GM12875 (cell line): ENCODE data around the gene TEDC2.
A peak's percentile ranks its signal among the peaks of the same experiment; 100 is the strongest.
"Not testable (repeated sequence)": the region's sequence is repeated elsewhere in the genome, so short reads cannot be mapped to it uniquely, and the experiment has no call there.

ENCODE experiments used
- H3K4me3 ChIP-seq: one replicate; pipeline ENCODE4 v1.5.1; 2011; ENCODE audit warnings: low read depth, low read length, control low read depth
- TF ChIP-seq, protein P1 (sequence below): IDR thresholded peaks from 2 replicates; pipeline ENCODE4 v1.5.1; 2011; ENCODE audit warnings: low read depth, mild to moderate bottlenecking, control low read depth, inconsistent platforms, low read length, moderate library complexity, borderline replicate concordance; ENCODE audit not compliant: insufficient read depth

TEDC2 gene

DNA sequence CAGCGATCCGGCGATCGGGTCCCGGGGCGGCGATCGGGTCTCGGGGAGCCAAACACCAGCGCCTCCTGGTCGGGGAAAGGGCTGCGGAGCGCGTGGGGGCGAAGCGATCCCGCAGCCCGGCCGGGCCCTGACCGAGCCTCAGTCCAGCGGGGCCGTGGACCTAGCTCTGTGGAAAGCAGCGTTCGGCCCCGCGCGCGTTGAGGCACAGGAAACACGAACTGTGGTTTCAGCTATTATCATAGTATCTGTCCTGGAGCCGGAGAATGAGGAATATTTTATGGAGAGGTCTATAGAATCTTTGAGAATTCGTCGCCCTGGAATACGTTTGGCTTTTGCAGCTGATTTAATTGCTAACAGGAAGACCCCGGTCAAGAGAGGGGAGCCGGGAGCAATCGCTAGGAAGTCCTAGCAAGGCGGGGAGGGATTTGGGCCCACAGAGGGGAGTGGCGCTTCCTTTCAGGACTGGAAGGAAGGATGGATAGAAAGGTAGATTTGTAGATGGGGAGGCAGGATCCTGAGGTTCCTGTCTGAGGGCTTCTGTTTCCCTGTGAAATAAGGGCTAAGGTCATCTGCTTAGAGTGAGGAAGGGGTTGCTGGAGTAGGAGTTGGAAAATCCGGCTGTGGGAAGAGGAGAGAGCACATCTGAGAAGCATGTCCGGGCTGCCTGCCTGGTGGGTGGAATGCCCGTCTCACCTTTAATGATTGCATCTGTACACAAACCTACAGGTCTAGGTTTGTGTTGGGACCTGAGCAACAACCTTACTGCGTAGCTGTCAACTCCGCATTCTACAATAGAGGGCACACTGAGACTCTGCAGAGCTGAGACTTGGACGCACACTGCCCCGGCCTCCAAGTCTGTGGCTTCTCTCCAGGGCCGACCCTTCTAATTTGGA lies 29.9 kb upstream of the TEDC2 start:
- H3K4me3 ChIP-seq, result peak overlapping the region; percentile 94
- TF ChIP-seq, protein P1, sequence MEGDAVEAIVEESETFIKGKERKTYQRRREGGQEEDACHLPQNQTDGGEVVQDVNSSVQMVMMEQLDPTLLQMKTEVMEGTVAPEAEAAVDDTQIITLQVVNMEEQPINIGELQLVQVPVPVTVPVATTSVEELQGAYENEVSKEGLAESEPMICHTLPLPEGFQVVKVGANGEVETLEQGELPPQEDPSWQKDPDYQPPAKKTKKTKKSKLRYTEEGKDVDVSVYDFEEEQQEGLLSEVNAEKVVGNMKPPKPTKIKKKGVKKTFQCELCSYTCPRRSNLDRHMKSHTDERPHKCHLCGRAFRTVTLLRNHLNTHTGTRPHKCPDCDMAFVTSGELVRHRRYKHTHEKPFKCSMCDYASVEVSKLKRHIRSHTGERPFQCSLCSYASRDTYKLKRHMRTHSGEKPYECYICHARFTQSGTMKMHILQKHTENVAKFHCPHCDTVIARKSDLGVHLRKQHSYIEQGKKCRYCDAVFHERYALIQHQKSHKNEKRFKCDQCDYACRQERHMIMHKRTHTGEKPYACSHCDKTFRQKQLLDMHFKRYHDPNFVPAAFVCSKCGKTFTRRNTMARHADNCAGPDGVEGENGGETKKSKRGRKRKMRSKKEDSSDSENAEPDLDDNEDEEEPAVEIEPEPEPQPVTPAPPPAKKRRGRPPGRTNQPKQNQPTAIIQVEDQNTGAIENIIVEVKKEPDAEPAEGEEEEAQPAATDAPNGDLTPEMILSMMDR, result peak; percentile 25; the same call in 1 of the 2 replicates

DNA sequence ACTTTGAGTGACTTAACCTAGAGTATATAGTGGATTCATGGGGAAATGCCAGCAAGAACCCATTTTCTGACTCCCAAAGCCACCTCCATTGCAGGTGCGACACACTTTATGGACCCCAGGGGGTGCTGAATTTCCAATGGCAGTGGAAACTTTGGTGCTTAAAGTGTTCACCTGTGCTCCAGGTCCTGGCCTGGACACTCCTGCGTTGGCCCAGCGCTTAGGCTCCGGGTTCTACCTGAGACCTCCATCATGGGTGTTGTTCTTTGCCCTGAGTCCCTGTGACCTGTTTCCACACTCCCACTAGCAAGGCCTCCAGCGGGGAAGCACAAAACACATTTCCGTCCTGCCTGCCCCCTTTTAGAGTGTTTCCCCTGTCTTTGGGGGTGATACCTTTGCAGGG lies 27.6 kb upstream of the TEDC2 start:
- TF ChIP-seq, protein P1, result no peak; the same call in 1 of the 2 replicates
- H3K4me3 ChIP-seq, result no peak overlapping the region

DNA sequence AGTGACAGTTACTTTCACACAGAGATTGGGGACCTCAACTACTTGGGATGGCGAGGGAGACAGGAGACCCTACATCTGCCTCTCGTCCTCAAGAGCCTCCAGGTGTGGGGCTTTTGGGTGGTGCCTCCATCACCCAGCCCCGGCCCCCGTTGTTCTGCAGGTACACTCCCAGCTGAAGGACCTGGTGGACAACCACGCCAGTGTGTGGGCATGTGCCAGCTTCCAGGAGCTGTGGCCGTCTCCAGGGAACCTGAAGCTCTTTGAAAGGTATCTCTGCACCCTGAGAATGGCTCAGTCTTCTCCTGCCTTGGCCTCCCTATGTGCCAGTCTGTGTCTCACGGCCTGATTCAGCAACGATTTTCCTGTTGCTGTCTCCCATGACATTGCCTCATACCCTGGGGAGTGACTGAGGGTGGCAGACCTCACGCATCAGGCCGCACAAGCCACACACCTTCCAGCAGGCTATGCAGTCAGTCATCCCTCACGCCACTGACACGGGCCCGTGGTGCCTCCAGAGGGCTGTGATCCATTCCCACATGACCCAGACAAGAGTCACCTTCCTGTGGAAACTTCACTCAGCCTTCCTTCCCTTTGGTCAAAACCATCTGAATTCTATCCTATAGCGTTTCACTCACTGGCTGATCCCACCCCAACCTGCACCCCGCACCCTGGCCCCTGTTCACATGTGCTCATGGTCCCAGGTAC lies 27.0 kb upstream of the TEDC2 start:
- H3K4me3 ChIP-seq, result no peak overlapping the region
- TF ChIP-seq, protein P1, result no peak

DNA sequence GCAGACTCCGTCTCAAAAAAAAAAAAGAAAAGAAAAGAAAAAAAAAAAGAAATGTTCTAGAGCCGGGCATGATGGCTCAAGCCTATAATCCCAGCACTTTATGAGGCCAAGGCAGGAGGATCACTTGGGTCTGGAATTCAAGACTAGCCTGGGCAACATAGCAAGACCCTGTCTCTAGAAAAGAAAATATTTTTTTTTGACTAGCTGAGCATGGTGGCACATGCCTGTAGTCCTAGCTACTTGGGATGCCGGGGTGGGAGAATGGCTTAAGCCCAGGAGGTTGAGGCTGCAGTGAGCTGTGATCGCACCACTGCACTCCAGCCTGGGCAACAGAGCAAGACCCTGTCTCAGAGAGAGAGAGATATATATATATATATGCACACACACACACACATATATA lies 24.7 kb upstream of the TEDC2 start:
- not testable (repeated sequence) for H3K4me3 ChIP-seq

DNA sequence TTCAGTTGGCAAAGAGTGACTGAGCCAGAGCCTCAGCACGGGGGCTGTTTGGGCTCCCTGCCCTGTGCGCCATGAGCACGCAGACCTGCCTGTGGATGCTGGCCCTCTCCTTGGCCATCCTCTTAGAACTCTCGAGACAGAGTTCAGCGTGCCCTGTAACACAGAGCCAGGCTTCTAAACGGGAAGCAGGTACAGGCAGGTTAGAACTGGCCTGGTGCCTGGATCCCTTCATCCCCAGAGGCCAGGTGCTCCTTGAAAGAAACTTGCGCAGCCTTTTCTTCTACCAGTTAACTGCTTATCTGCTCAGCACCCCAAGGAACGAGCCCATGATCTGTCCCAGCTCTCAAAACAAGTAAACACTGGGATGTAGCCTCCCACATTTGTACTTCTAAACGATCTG lies 23.8 kb upstream of the TEDC2 start:
- H3K4me3 ChIP-seq, result no peak overlapping the region
- TF ChIP-seq, protein P1, result no peak

DNA sequence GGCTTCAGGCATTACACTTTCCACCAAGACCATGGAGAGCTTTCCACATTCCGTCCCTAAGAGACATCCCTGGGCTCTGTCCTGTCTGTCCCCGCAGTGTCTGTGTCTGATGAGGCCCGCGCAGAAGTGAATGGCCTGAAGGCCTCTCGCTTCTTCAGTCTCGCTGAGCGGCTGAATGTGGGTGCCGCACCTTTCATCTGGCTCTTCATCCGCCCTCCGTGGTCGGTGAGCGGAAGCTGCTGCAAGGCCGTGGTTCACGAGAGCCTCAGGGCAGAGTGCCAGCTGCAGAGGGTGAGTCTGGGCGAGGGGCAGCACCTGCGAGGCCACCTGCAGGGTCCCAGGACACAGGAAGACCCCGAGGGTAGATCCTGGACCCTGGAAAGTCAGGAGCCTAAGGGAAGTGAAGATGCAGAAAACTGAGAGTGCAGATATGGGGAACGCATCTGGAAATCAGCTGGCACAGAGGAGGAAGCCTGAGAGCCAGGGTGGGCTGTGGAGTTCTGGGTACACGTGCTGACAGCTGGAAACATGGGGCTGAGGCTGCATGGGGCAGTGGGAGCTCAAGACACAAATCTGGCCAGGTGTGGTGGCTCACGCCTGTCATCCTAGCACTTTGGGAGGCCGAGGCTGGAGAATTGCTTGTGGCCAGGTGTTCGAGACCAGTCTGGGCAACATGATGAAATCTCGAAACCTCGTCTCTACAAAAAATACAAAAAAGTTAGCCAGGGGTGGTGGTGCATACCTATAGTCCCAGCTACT lies 22.7 kb upstream of the TEDC2 start:
- no peak overlapping the region for H3K4me3 ChIP-seq
- TF ChIP-seq, protein P1, result no peak

DNA sequence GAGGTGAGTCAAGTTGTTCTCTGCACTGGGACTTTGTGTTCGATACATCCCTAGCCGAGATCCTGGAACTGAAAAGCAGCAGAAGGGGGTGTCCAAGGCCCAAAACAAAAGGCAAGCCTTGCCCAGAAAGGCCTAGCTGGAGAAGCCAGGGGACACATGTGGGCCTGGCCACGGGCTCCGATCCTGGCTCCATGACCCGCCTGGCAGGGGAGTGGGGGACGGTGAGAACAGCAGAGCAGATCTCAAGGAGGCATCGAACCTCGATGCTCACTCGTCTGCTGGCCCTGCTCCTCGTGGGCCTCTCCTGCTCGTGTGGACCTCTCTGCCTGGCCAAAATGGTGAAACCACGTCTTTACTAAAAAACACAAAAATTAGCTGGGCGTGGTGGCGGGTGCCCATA lies 21.8 kb upstream of the TEDC2 start:
- no peak overlapping the region for H3K4me3 ChIP-seq
- TF ChIP-seq, protein P1, result no peak
